SKM-1 treated with dmso at 0.1 percent for 144 hours (cell line): ENCODE measurements around the gene PCK2.

ENCODE experiments used
- DNase-seq: peaks from one replicate; lab custom pipeline; 2025; ENCODE audit not compliant: unreplicated experiment; lab: John Stamatoyannopoulos, UW

Gene PCK2

DNA sequence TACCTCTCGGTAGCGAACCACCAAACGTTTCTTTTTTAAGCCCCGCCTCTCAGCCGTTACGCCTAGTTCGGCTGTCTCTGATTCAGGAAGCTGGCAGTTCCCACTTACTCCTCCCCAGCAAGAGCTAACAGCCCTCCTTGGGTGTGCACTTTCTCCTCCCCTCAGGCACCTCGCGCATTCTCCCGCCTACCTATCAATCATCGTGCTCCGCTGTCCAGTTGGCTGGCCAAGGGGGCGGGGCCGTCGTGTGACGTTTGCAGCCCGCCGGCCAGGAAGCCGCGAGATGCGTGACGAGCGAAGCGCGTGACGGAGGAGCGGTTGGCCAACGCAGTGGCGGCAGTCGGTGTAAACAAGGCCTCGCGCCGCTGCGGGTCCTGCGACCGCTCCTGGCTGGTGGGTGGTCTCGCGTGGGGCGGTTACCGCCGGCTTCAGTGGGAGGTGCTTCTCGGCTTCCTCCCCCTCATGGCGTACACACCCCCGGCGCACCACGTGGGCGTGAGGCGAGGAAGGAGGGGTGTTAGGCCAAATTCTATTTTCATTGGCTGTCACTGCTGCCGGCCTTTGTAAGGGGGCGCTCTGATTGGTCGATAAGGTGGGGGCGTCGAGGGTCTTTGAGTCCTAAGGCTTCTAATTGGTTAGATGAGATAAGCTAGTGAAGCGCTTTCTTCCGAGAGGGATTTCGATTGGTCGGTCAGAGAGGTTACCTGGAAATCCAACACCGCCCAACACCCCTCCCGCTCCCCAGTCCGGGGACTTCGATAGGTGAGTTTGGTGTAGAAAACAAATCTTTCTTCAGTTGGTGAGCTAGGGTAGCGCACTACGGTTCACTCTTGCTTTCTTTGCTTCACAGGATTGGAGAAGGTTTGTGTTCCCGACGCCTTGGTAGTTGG lies 20.7 kb downstream of the PCK2 start, which contains the start of the genes DCAF11 and NRL:
DCAF11 (plus strand) TSS at position 246 of the 890 bp plus-strand sequence. CDS start 818 bp downstream, outside the sequence.
NRL (minus strand) TSS at position 418 of the 890 bp plus-strand sequence. CDS start 32,101 bp downstream, outside the sequence.
- DNase-seq: peak; percentile 97

DNA sequence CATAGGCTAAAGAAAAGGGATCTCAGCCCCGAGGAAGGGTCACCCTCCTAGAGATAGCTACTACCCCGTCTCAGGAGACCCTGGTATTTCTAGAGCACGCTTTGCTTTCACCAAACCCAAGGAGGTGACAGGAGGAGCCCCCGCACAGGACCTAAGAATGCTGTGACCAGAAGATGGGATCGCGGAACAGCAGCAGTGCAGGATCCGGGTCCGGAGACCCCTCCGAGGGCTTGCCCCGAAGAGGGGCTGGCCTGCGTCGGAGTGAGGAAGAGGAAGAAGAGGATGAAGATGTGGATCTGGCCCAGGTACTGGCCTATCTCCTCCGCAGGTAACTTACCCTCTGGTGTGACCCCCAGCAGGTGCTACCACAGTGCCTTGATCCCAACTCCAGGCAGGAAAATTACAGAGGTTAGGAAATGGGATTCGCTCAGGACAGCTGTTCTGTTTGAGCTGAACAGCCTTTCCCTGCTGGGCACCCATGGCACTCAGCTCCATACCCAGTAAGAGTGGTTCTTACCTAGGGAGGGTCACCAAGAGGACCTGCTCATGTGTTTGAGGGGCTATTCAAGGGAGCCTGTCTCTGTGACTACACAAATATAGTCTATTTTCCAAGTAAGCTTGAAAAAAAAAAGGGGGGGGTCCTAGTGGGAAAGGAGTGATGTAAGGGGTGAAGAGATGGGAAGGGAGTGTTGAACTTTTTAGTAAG lies 21.5 kb downstream of the PCK2 start:
- no peak for DNase-seq

DNA sequence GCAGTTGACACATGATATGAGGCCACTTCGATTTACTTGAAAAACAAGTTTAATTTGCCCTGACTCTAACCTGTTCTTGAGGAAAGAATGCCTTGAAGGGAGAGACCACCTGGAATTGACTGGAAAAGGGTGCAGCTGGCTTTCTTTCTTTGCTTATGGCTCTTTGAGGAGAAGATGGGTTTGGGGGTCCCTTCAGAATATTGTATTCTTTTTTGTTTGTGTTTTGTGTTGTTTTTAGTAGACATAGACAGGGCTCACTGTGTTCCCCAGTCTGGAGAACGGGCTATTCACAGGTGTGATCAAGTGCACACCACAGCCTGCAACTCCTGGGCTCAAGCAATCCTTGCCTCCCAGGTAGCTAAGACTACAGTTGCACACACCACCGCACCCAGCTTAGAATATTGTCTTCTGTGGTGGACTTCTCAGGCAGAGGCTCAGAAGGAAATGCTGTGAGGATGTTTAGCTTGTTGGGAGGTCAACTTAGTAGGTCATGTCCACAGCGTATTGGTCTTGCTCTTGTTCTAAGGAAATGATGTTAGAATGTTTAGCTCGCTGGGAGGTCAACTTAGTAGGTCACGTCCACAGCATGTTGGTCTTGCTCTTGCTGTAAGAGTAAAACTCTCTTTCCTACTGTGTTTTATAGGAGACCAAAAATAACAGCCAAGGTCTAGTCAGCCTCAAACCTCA lies 22.2 kb downstream of the PCK2 start:
- DNase-seq: no peak

DNA sequence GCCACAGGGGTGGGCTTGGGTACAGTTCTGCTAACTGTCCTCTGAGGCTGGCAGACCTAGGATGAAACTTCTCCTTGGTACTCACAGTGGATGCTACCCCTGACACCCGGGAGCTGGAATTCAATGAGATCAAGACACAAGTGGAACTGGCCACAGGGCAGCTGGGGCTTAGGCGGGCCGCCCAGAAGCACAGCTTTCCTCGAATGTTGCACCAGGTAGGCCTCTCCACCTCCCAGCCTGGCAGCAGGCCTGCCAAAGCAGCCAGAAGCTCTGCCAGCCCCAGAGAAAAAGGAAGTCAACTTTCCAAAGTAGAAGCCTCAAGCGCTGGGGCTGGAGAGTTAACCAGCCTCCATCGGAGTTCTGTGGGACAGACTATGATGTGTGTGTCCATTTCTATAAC lies 23.1 kb downstream of the PCK2 start:
- DNase-seq: no peak

DNA sequence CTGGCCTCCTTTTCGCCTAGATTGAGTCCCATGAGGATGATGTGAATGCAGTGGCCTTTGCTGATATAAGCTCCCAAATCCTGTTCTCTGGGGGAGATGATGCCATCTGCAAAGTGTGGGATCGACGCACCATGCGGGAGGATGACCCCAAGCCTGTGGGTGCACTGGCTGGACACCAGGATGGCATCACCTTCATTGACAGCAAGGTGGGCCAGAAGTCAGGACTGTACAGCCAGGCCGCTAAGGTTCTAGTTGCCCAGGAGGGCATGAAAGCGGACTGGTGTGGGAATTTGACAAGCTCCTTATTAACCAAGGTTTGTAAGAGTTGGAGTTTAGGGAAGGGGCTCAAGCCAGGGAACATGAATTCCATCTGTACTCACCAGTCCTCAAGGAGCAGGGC lies 25.6 kb downstream of the PCK2 start:
- no peak for DNase-seq

DNA sequence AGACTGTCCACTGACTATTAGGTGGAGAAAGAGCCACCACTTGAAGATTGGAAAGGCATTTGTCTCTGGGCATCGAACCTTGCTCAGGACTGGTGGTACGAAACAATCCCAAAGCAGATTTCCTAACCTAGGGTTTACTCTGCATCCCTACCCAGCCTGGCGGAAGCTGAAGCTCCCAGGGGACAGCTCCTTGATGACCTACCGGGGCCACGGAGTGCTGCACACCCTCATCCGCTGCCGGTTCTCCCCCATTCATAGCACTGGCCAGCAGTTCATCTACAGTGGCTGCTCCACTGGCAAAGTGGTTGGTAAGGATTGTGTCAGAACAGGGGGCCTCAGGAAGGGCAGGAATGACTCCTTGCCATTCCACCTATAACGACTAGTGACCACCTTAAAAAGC lies 27.1 kb downstream of the PCK2 start:
- DNase-seq: no peak

DNA sequence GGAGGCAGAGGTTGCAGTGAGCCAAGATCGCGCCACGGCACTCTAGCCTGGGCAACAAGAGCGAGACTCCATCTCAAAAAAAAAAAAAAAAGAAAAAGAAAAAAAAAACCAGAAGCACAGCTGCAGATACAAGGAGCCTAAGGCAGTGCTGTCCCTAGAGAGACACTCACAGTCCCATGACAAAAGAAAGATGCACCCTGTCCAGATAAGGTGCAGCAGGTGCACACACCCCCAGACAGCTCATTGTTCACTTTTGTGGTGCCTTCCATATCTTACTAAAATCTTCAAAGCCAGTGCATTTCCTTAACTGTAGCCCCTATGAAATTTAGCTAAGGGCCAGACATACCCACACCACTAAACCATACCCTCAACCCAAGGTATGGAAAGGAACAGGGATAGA lies 28.3 kb downstream of the PCK2 start:
- no peak for DNase-seq

DNA sequence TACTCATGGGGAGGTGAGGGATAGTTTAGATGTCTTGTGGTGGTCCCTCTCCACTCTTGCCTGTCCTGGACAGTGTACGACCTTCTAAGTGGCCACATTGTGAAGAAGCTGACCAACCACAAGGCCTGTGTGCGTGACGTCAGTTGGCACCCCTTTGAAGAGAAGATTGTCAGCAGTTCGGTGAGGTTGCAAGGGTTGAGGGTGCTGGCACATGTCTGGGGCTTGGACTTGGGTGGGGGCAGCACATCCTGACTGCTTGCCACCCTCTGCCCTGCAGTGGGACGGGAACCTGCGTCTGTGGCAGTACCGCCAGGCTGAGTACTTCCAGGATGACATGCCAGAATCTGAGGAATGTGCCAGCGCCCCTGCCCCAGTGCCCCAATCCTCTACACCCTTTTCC lies 28.8 kb downstream of the PCK2 start:
- no peak for DNase-seq

DNA sequence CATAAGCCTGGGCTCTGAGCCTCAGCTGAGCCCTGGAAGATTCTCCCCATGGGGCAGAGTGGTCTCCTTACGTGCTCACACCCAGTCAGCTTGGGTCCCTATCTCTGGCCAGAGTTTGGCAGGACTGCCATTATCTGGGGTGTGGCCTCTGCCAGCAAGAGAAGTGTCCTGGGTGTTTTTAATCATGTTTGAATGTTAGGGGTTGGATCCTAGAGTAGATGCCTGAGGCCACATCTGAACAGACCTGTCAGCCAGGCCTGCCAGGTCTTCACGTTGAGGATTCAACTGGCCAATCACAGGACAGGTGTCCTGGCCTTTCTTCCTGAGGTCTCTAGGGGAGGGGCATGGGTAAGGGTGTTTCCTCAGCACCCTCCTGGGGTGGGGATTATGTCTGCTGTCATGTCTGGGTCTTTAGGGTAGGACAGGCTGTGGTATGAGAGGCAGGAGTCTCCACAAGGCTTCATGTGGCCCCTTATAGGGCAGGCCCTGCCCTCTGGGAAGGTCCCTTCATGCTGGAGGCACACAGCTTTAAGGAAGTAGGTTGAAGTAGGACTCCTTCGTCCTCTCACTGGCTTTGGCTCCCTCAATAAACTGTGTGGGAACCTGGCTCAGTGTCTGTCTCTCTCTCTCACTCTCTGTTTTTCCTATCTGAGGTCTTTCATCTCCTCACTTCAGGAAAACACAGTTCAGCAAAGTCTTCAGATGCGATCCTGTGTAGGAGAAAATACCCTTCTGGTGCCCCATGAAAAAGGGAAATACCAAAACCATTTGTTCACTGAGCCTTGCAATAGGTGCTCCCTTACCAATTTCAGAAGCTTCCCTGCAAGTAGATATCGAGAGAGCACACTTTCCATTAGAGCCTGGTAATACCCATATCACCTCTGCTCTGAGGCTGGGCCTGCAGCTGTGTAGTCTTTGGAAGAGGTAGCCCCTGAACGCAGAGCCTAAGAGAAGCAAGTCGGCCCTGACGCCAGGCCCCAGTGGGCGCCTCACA lies 29.6 kb downstream of the PCK2 start:
- no peak for DNase-seq

DNA sequence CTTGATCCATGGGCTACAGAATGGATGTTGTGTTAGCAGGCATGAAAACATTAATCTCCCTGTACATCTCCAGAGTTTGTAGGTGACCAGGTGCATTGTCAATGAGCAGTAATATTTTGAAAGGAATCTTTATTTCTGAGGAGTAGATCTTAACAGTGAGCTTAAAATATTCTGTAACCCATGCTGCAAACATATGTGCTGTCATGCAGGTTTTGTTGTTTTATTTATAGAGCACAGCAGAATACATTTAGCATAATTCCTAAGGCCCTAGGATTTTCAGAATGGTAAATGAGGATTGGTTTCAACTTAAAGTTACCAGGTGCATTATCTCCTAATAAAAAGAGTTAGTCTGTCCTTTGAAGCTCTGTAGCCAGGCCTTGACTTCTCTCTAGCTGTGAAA lies 32.8 kb downstream of the PCK2 start:
- DNase-seq: no peak

DNA sequence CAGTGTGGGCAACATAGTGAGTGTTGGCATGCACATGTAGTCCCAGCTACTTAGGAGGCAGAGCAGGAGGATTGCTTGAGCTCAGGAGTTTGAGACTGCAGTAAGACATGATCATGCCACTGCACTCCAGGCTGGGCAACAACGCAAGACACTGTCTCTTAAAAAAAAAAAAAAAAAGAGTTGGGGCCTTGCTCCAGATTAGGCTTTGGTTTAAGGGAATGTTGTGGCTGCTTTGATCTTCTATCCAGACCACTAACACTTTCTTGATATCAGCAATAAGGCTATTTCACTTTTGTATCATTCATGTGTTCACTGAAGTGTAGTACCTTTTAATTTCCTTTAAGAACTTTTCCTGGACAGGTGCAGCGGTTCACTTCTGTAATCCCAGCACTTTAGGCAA lies 33.6 kb downstream of the PCK2 start:
- no peak for DNase-seq

DNA sequence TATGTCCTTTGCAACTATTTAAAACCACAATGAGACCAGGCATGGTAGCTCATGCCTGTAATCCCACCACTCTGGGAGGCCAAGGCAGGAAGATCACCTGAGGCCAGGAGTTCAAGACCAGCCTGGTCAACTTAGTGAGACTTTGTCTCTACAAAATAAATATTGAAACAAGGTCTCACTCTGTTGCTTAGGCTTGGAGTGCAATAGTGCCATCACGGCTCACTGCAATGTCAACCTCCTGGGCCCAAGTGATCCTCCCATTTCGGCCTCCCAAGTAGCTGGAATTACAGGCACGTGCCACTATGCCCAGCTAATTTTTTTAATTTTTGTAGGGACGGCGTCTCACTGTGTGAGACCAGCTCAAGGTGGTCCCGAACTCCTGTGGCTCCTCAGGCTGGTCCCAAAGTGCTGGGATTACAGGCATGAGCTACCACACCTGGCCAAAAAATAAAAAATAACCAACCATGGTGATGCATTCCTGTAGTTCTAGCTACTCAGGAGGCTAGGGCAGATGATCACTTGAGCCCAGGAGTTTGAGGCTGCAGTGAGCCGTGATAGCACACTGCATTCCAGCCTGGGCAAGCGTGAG lies 35.4 kb downstream of the PCK2 start:
- no peak for DNase-seq

DNA sequence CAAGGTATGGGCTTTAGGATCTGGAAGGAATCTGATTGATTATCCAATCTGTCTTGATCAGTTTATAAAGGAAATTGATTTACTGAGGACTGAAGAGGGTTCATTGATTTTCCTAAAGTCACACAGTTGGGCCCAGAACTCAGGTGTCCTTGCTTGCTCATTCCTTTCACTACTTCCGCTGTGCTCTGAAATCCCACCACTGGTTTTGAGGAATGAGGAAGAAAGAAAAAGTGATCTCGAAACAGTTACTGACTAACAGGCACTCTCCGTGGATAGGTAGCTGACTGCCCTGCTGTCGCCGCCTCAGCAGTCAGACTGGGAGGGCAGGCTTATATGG lies 36.2 kb downstream of the PCK2 start, which contains the start of gene FITM1:
FITM1 (plus strand) TSS at position 280 of the 337 bp plus-strand sequence. CDS start 905 bp downstream, outside the sequence.
- DNase-seq: peak; percentile 18

DNA sequence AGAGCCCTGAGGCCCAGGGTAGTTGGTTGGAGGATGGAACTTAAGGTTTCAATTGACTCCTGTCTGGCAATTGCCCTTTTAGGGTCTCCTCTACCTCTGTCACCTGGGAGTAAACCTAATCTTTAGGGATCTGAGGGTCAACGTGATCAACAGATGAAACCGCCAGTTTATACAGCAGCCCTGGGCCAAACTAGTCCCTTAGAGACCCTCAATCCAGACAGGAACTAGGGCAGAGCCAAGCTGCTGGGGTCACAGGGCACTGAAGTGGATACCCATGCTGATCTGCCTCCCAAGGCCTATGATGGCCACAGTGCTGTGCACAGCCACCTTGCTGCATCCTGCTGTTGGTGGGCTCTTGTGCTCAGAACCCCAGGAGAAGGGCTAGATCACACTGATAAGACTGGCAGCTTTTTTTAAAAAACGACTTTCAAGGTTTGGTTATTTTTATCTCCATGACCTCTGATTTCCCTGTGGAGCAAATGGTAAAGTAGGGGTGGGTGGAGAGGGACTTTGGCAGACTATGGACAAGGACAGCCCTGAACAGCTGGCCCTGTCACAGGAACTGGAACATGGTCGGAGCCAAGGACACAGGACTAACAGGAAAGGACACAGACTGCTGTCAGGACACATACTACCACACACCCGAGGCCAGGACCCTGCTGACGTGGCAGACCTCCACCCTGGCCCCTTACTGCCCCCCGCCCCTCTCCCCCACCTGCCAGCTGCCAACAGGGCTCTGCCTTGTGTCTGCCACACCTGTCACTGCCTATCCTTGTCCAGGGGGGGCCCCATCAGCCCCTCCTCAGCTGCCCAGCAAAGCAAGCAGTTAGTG lies 36.8 kb downstream of the PCK2 start:
- DNase-seq: no peak

DNA sequence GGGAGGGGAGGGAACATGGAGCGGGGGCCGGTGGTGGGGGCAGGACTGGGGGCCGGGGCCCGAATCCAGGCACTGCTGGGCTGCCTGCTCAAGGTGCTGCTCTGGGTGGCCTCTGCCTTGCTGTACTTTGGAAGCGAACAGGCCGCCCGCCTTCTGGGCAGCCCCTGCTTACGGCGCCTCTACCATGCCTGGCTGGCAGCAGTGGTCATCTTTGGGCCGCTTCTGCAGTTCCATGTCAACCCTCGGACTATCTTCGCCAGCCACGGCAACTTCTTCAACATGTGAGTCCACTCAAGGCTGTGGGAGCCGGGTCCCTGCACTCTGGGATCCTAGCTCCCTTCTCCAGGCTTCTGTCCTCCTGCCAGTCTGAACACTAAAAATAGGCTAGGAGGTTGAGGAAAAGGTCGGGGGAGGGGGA lies 37.4 kb downstream of the PCK2 start:
- no peak for DNase-seq

DNA sequence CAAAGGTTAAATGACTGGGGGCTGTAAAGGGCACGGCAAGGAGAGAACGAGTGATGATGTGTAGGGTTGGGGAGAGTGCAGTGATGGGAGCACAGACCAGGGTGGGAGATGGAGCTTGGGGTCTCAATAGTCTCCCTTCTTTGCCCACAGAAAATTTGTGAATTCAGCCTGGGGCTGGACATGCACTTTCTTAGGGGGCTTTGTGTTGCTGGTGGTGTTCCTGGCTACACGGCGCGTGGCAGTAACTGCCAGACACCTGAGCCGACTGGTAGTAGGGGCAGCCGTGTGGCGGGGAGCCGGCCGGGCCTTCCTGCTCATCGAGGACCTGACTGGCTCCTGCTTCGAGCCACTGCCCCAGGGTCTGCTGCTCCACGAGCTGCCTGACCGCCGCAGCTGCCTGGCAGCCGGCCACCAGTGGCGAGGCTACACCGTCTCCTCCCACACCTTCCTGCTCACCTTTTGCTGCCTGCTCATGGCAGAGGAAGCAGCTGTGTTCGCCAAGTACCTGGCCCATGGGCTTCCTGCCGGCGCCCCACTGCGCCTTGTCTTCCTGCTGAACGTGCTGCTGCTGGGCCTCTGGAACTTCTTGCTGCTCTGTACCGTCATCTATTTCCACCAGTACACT lies 38.1 kb downstream of the PCK2 start:
- no peak for DNase-seq

DNA sequence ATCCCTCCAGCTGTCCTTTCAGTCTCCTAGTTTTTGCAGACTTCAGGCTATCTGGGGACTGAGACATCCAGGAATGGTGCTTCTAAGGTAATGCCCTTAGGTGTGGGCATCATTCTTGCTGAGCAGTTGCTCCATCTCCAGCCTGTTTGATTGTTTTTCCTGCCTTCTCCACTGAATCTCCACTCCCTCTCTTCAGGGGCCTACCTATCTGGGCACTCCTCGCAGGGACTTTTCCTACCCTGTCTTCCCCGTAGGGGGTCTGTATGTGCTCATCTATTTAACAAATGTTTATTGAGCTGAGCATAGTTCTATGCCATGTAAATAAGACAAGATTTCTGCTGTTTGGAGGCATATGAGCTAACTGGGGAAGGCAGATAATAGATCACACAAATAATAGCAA lies 38.9 kb downstream of the PCK2 start:
- no peak for DNase-seq

DNA sequence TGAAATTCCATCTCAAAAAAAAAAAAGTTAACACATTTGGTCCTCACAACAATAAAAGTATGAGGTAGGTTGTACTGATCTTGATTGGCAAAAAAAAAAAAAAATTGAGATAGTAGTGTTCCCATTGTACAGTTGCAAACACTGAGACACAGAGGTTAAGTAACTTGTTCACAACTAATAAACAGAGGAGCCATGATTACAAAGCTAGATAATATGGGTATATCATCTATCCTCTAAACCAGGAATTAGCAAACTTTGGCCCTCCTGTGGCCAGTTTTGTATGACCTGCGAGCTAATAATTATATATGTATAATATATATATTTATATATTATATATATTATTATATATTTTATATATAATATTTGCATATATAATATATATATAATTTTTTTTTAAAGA lies 39.6 kb downstream of the PCK2 start:
- no peak for DNase-seq

DNA sequence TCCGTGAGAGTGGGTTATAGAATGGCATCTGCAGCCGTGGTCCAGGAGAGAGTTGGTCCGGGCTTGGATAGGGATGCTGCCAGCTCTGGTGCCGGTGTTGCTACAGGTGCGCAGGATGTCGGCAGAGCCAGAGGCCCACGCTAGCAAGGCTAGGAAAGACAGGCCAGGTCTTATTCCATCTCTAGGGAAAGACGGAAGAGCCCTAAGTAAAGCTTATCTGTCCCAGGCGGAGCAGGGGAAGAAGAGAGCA lies 41.4 kb downstream of the PCK2 start:
- DNase-seq: no peak
